MCF 10A (cell line): ENCODE results near the gene LGI4. TPM values are rescaled to one million over a fixed set of nuclear protein-coding genes. Genes with fewer than 3 reads are reported as not detected.

Experiments
- BruUV-seq: library from RNA; stranded (reverse); fragments of 400-500 nt; replicated peaks from 2 replicates; lab custom pipeline; 2021; lab: Mats Ljungman, UMichigan
- CTCF ChIA-PET: fragments of 300-600 bp; sonication (Branson Sonifier 250); formaldehyde crosslinking; extraction: SDS; loops from one replicate; lab custom pipeline; 2021; ENCODE audit warnings: antibody characterized with exemption, inconsistent platforms; lab: Yijun Ruan, JAX
- POLR2A ChIA-PET: fragments of 300-600, 350-650 bp; sonication (Branson Sonifier 250); formaldehyde crosslinking; extraction: SDS; loops from one replicate; lab custom pipeline; 2020; ENCODE audit warnings: antibody characterized with exemption, inconsistent platforms; lab: Yijun Ruan, JAX
- DNase-seq: peaks from one replicate; pipeline ENCODE4 v3.0.0-alpha.2; 2018; ENCODE audit not compliant: unreplicated experiment
- H3K27ac Mint-ChIP-seq: one replicate; pipeline ENCODE4 v1.8.0; 2022; ENCODE audit warnings: mild to moderate bottlenecking, low read depth, mixed read lengths; ENCODE audit not compliant: unreplicated experiment
- H3K27me3 Mint-ChIP-seq: one replicate; pipeline ENCODE4 v1.8.0; 2022; ENCODE audit warnings: mixed read lengths; ENCODE audit not compliant: insufficient read depth, unreplicated experiment
- H3K36me3 Mint-ChIP-seq: one replicate; pipeline ENCODE4 v1.8.0; 2022; ENCODE audit warnings: mild to moderate bottlenecking, moderate library complexity, mixed read lengths; ENCODE audit not compliant: insufficient read depth, unreplicated experiment
- H3K4me1 Mint-ChIP-seq: one replicate; pipeline ENCODE4 v1.8.0; 2022; ENCODE audit warnings: mixed read lengths; ENCODE audit not compliant: insufficient read depth, unreplicated experiment
- H3K4me3 Mint-ChIP-seq: one replicate; pipeline ENCODE4 v1.8.0; 2022; ENCODE audit warnings: mild to moderate bottlenecking, moderate library complexity, mixed read lengths; ENCODE audit not compliant: unreplicated experiment
- H3K9me3 Mint-ChIP-seq: one replicate; pipeline ENCODE4 v1.8.0; 2022; ENCODE audit warnings: mixed read lengths; ENCODE audit not compliant: unreplicated experiment
- intact Hi-C: fragments of 100-400 bp; cut with micrococcal nuclease; formaldehyde crosslinking; loops from 2 replicates; pipeline ENCODE4 v1.14.1; 2022
- total RNA-seq: library from RNA; stranded (reverse); gene quantifications from 2 replicates; pipeline ENCODE4 v1.2.3, GENCODE V29; 2022
- TF ChIP-seq, protein P1 (sequence below): fragments of 200-600 bp; IDR thresholded peaks from one replicate; pipeline ENCODE4 v1.8.0; 2022; ENCODE audit warnings: antibody characterized with exemption, mild to moderate bottlenecking; ENCODE audit not compliant: unreplicated experiment

The LGI4 gene
- total RNA-seq, 1 experiment from 2014 or later: not detected

DNA sequence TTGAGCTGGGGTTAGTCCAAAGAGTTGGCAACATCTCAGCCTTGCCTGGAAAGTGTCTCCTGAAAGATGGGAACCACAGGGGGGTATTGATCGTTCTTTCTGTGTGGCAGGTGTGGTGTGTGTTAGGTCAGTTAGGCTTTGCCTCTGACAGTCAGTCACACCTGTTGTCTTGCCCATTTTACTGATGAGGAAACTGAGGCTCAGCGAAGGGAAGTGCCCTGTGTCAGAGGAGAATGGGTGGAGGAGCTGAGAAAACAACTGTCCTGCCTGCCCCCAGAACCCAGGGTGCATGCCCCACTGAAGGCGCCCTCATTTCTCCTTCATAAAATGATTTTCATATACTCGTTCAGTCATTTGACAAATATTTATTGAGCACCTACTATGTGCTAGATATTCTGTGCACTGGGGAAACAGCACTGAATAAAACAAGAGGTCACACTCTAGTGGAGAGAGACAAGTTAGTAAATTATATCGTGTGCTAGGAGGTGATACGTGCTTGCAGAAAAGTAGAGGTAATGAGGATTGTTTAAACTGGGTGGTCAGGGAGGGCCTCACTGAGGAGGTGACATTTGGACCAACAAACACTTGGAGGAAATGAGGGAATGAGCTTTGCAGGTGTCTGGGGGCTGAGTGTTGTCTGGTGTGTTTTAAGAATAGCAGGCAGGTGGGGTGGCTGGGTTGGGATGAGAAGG, 21.3 kb upstream of the LGI4 start:
- BruUV-seq: TSS peak; percentile 30
- Mint-ChIP-seq H3K4me1 (peaks cover 22% of the 10 kb centered on the region), H3K4me3 (peak overlapping the region; percentile 99), H3K27me3 (no peaks in the 10 kb centered on the region), H3K27ac (no peak overlapping the region), H3K36me3 (peaks cover 34% of the 10 kb centered on the region), H3K9me3 (no peaks in the 10 kb centered on the region)
- ChIA-PET POLR2A (interaction anchor here (0.8 to 2.7 kb wide), 3 partner anchors 11 to 63 kb away, joined by 3 to 9 read pairs (median 3); no protein-coding TSS in a partner anchor), CTCF (interaction anchor here (0.6 to 0.9 kb wide), 2 partner anchors 156 to 422 kb away, joined by 3 read pairs; no protein-coding TSS in a partner anchor)
- no peak for DNase-seq
- intact Hi-C loops: no loop called here
- TF ChIP-seq, protein P1, sequence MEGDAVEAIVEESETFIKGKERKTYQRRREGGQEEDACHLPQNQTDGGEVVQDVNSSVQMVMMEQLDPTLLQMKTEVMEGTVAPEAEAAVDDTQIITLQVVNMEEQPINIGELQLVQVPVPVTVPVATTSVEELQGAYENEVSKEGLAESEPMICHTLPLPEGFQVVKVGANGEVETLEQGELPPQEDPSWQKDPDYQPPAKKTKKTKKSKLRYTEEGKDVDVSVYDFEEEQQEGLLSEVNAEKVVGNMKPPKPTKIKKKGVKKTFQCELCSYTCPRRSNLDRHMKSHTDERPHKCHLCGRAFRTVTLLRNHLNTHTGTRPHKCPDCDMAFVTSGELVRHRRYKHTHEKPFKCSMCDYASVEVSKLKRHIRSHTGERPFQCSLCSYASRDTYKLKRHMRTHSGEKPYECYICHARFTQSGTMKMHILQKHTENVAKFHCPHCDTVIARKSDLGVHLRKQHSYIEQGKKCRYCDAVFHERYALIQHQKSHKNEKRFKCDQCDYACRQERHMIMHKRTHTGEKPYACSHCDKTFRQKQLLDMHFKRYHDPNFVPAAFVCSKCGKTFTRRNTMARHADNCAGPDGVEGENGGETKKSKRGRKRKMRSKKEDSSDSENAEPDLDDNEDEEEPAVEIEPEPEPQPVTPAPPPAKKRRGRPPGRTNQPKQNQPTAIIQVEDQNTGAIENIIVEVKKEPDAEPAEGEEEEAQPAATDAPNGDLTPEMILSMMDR: no peak

DNA sequence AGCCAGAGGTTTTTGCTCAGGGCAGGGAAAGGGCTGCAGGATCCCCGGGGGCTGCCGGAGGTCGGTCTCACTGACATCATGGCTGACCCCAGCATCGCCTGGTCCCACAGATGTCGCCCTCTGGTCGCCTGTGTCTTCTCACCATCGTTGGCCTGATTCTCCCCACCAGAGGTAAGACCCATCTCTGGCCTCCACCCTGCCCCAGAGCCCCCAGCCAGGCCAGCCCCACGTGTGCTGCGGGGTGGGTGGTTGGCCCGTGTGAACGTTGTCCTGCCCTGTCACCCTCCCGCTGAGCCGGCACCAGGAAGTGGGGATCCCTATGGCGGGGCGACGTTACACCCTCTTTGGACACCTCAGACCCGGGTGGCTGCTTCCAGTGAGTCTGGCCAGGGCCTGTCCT, 20.6 kb upstream of the LGI4 start:
- H3K4me3 Mint-ChIP-seq: peak overlapping the region; percentile 99
- H3K4me1 Mint-ChIP-seq: peaks cover 22% of the 10 kb centered on the region
- DNase-seq: no peak
- intact Hi-C loops: no loop called here
- H3K9me3 Mint-ChIP-seq: no peaks in the 10 kb centered on the region
- CTCF ChIA-PET: no interaction called here
- H3K27me3 Mint-ChIP-seq: no peaks in the 10 kb centered on the region
- no TSS peak for BruUV-seq
- TF ChIP-seq, protein P1: no peak
- peaks cover 27% of the 10 kb centered on the region for H3K36me3 Mint-ChIP-seq
- H3K27ac Mint-ChIP-seq: peak overlapping the region; percentile 93
- POLR2A ChIA-PET: interaction anchor here (0.8 to 2.7 kb wide), 3 partner anchors 32 to 64 kb away, joined by 3 to 9 read pairs (median 5); no protein-coding TSS in a partner anchor

DNA sequence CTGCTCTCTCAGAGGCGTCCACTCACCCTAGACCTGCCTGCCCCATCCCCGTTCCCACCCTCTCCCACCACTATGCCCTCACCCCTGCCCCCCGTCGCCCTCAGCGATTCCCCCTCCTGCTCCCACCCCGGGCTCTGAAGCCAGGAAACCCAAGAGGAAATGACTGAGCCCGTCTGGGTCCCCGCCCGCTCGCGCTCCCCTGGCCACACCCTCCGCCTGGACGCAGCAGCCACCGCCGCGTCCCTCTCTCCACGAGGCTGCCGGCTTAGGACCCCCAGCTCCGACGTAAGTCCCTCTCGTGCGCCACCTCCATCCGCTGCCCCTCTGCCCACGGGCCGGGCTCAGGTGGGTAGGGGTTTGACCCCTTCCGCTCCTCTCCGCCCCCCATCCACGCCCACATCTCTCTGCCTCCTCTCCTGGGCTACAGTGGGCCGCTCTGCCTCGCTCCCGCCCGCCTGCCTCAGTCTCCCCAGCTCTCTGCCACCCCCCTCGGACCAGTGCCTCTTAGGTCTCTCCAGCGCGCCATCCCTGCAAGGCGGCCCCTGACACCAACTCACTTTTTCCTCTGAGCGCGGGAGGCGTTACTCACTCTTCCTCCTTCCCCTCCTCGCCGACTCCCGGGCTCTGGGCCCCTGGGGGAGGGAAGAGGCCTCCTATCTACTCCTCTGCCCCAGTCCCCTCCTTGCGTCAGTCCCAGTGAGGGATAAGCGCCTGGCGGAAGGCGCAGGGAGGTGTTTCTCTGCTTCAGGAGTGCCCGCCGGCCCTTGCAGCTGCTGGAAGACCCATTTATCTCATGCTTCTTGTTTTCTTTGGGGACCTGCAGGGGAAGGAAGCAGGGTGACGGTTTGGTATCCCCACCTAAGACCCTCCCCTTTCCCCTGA, 19.9 kb upstream of the LGI4 start, which contains the start of gene FXYD5:
Gene FXYD5, plus strand, starts transcription at position 211 of the 882 bp plus-strand sequence. CDS start 816 bp downstream, outside the sequence.
- Mint-ChIP-seq H3K36me3 (peaks cover 20% of the 10 kb centered on the region), H3K4me1 (peaks cover 22% of the 10 kb centered on the region), H3K4me3 (peak within 1 kb of the TSS; percentile 99), H3K9me3 (no peaks in the 10 kb centered on the region), H3K27ac (peak within 1 kb of the TSS; percentile 93), H3K27me3 (no peaks in the 10 kb centered on the region)
- no TSS peak for BruUV-seq
- POLR2A ChIA-PET: interaction anchor here (0.6 to 2.7 kb wide), 7 partner anchors 8 to 113 kb away, joined by 3 to 9 read pairs (median 4); no protein-coding TSS in a partner anchor
- peak; percentile 82 for DNase-seq
- CTCF ChIA-PET: interaction anchor here (0.6 to 2.0 kb wide), 15 partner anchors 9 to 178 kb away, joined by 3 to 9 read pairs (median 4); no protein-coding TSS in a partner anchor
- intact Hi-C loops: loop anchor here (1.0 to 5.0 kb wide), 2 partner anchors 94 to 113 kb away; partner anchors contain the start of gene USF2
- TF ChIP-seq, protein P1: no peak
